HCT116 (cell line): Measurements from ENCODE around the gene ADGRV1. TPM values are rescaled to one million over a fixed set of nuclear protein-coding genes. Genes with fewer than 3 reads are reported as not detected.

Experiments used
- ATAC-seq: fragments of 200-7000 bp; cut with Tn5 transposase; 2 replicates; pipeline ENCODE4 v1.9.1; 2020; ENCODE audit warnings: mild to moderate bottlenecking, moderate library complexity
- BruUV-seq: library from RNA; stranded (reverse); fragments of 400-500 nt; replicated peaks from 2 replicates; lab custom pipeline; 2021; lab: Mats Ljungman, UMichigan
- CTCF ChIA-PET: fragments of 300-600 bp; sonication (Branson Sonifier 250); formaldehyde crosslinking; loops from one replicate; lab custom pipeline; 2021; ENCODE audit warnings: antibody characterized with exemption; lab: Charles Lee
- POLR2A ChIA-PET: fragments of 300-600, 350-600 bp; sonication (Branson Sonifier 250); formaldehyde crosslinking; loops from one replicate; lab custom pipeline; 2021; ENCODE audit warnings: antibody characterized with exemption; lab: Charles Lee
- RAD21 ChIA-PET, 2 experiments: fragments of 300-600 bp; sonication (Branson Sonifier 250); formaldehyde crosslinking; loops; one replicate each; lab custom pipeline; 2023; ENCODE audit warnings: low total read pairs in 2 of 2; ENCODE audit not compliant: uncharacterized antibody in 2 of 2, unreplicated experiment in 2 of 2, low non-redundant PET in 1 of 2; lab: Charles Lee
- DNase-seq: peaks from one replicate; pipeline ENCODE4 v3.0.0-alpha.2; 2010; ENCODE audit warnings: low read depth, low spot score
- H2AFZ ChIP-seq: fragments of 200-600 bp; shearing (Covaris generic), sonication (generic); 2 replicates; pipeline ENCODE4 v1.6.1; 2017; ENCODE audit warnings: low read depth, mixed run types, mixed read lengths, antibody characterized with exemption, low read length; ENCODE audit not compliant: poor library complexity, severe bottlenecking
- H3K27ac ChIP-seq: 2 replicates; pipeline ENCODE4 v1.5.1; 2012; ENCODE audit warnings: low read depth, low read length
- H3K27me3 ChIP-seq: fragments of 200-600 bp; sonication (generic); 2 replicates; pipeline ENCODE4 v1.6.1; 2016; ENCODE audit warnings: mixed run types, low read length, mixed read lengths; ENCODE audit not compliant: insufficient read depth
- H3K36me3 ChIP-seq, 2 experiments: fragments of 200-500 bp in 1 of 2; fragments of 200-600 bp in 1 of 2; sonication (Bioruptor generic) in 1 of 2; sonication (generic) in 1 of 2; 2 replicates each; pipeline versions ENCODE4 v1.5.1 to v1.6.1; 2014 to 2016; ENCODE audit warnings: low read length in 2 of 2, inconsistent platforms in 1 of 2, mixed read lengths in 1 of 2, mixed run types in 1 of 2; ENCODE audit not compliant: insufficient read depth in 2 of 2, control insufficient read depth in 1 of 2
- H3K4me1 ChIP-seq, 2 experiments: fragments of 200-600 bp in 1 of 2; sonication (generic) in 1 of 2; 2 replicates each; pipeline versions ENCODE4 v1.5.1 to v1.6.1; 2012 to 2017; ENCODE audit warnings: low read length in 2 of 2, inconsistent platforms in 1 of 2, mild to moderate bottlenecking in 1 of 2, mixed read lengths in 1 of 2, mixed run types in 1 of 2, moderate library complexity in 1 of 2; ENCODE audit not compliant: insufficient read depth in 2 of 2, control insufficient read depth in 1 of 2
- H3K4me2 ChIP-seq: fragments of 200-600 bp; sonication (generic); 2 replicates; pipeline ENCODE4 v1.6.1; 2017; ENCODE audit warnings: mixed run types, low read length, mixed read lengths
- H3K4me3 ChIP-seq, 2 experiments: fragments of 200-600 bp in 1 of 2; sonication (generic) in 1 of 2; replicated peaks in 1 of 2; 2 replicates each; pipeline ENCODE4 v1.5.1; 2011 to 2016; ENCODE audit warnings: low read length in 2 of 2, control low read depth in 1 of 2, low read depth in 1 of 2, mild to moderate bottlenecking in 1 of 2, mixed read lengths in 1 of 2, mixed run types in 1 of 2
- H3K79me2 ChIP-seq: fragments of 200-600 bp; sonication (generic); 2 replicates; pipeline ENCODE4 v1.6.1; 2017; ENCODE audit warnings: mild to moderate bottlenecking, mixed run types, low read length, moderate library complexity, mixed read lengths; ENCODE audit not compliant: insufficient read depth
- H3K9ac ChIP-seq: fragments of 200-600 bp; sonication (generic); 2 replicates; pipeline ENCODE4 v1.6.1; 2016; ENCODE audit warnings: low read length, mixed read lengths
- H3K9me2 ChIP-seq: fragments of 200-600 bp; sonication (generic), shearing (Covaris generic); 2 replicates; pipeline ENCODE4 v1.6.1; 2017; ENCODE audit warnings: mixed run types, mild to moderate bottlenecking, moderate library complexity; ENCODE audit not compliant: insufficient read depth
- H3K9me3 ChIP-seq, 2 experiments: fragments of 200-500 bp in 1 of 2; fragments of 200-600 bp in 1 of 2; sonication (Bioruptor generic) in 1 of 2; sonication (generic) in 1 of 2; 2 replicates each; pipeline ENCODE4 v1.6.1; 2014 to 2017; ENCODE audit warnings: low read length in 2 of 2, mixed read lengths in 2 of 2, inconsistent platforms in 1 of 2, low read depth in 1 of 2, mild to moderate bottlenecking in 1 of 2, mixed run types in 1 of 2, moderate library complexity in 1 of 2; ENCODE audit not compliant: control insufficient read depth in 1 of 2, insufficient read depth in 1 of 2
- H4K20me1 ChIP-seq: fragments of 200-600 bp; sonication (generic), shearing (Covaris generic); 2 replicates; pipeline ENCODE4 v1.6.1; 2017; ENCODE audit warnings: mixed run types, mild to moderate bottlenecking, moderate library complexity; ENCODE audit not compliant: insufficient read depth
- ATF3 ChIP-seq: IDR thresholded peaks from 2 replicates; pipeline ENCODE4 v1.6.1; 2012
- CEBPB ChIP-seq: IDR thresholded peaks from 2 replicates; pipeline ENCODE4 v1.6.1; 2012; ENCODE audit warnings: low read depth
- EGR1 ChIP-seq: IDR thresholded peaks from 2 replicates; pipeline ENCODE4 v1.6.1; 2012; ENCODE audit warnings: low read depth
- ELF1 ChIP-seq: IDR thresholded peaks from 2 replicates; pipeline ENCODE4 v1.6.1; 2012; ENCODE audit warnings: low read depth, borderline replicate concordance
- EZH2phosphoT487 ChIP-seq: fragments of 200-600 bp; IDR thresholded peaks from 2 replicates; pipeline ENCODE4 v1.6.1; 2018; ENCODE audit warnings: antibody characterized with exemption, borderline replicate concordance
- FOSL1 ChIP-seq: IDR thresholded peaks from 2 replicates; pipeline ENCODE4 v1.6.1; 2012; ENCODE audit warnings: low read depth
- POLR2A ChIP-seq: IDR thresholded peaks from 2 replicates; pipeline ENCODE4 v1.7.0; 2011; ENCODE audit warnings: borderline replicate concordance; ENCODE audit not compliant: insufficient read depth, insufficient read length; ENCODE audit errors: extremely low read depth
- REST ChIP-seq: IDR thresholded peaks from 2 replicates; pipeline ENCODE4 v1.6.1; 2012; ENCODE audit warnings: low read depth
- SP1 ChIP-seq: IDR thresholded peaks from 2 replicates; pipeline ENCODE4 v1.6.1; 2012; ENCODE audit warnings: low read depth
- SRF ChIP-seq: IDR thresholded peaks from 2 replicates; pipeline ENCODE4 v1.6.1; 2012; ENCODE audit warnings: low read depth
- TCF7L2 ChIP-seq: IDR thresholded peaks from 2 replicates; pipeline ENCODE4 v1.7.0; 2011; ENCODE audit warnings: borderline replicate concordance, inconsistent platforms; ENCODE audit not compliant: insufficient read depth, insufficient read length; ENCODE audit errors: extremely low read depth
- YY1 ChIP-seq: IDR thresholded peaks from 2 replicates; pipeline ENCODE4 v1.6.1; 2011; ENCODE audit warnings: low read length, low read depth, moderate library complexity, mild to moderate bottlenecking; ENCODE audit not compliant: insufficient replicate concordance; ENCODE audit errors: extremely low read depth
- ZBTB33 ChIP-seq: IDR thresholded peaks from 2 replicates; pipeline ENCODE4 v1.6.1; 2011; ENCODE audit warnings: mild to moderate bottlenecking, low read length, moderate library complexity; ENCODE audit not compliant: insufficient replicate concordance; ENCODE audit errors: extremely low read depth
- ZFX ChIP-seq: fragments of 450-650 bp; IDR thresholded peaks from 2 replicates; pipeline ENCODE4 v1.6.1; 2017
- intact Hi-C: fragments of 100-400 bp; cut with micrococcal nuclease; formaldehyde crosslinking; loops from 2 replicates; pipeline ENCODE4 v1.10.0; 2022
- total RNA-seq: library from RNA; stranded (reverse); gene quantifications from one replicate; pipeline ENCODE4 v1.2.1, GENCODE V29; 2021; ENCODE audit not compliant: unreplicated experiment

ADGRV1 gene
- total RNA-seq, 1 experiment from 2014 or later = 6.0 TPM

- no peaks in the 10 kb centered on the region for H3K9me2 ChIP-seq
- BruUV-seq = no TSS peak
- DNase-seq (no peak), ATAC-seq (no peak)
- no peaks in the 10 kb centered on the region for H3K79me2 ChIP-seq
- no peaks in the 10 kb centered on the region for H3K9me3 ChIP-seq
- no peaks in the 10 kb centered on the region for H4K20me1 ChIP-seq
- no peak overlapping the region for H3K9ac ChIP-seq
- H3K27ac ChIP-seq = no peak overlapping the region
- intact Hi-C loops = no loop called here
- H2AFZ ChIP-seq = no peak overlapping the region
- H3K4me1 ChIP-seq = no peaks in the 10 kb centered on the region
- TF ChIP-seq TCF7L2 (no peak), FOSL1 (no peak), YY1 (no peak), CEBPB (no peak), EGR1 (no peak)
- RAD21 ChIA-PET = no interaction called here
- no peak overlapping the region for H3K4me2 ChIP-seq
- H3K36me3 ChIP-seq = no peaks in the 10 kb centered on the region
- H3K4me3 ChIP-seq = no peak overlapping the region
- CTCF ChIA-PET = interaction anchor here (1.1 kb wide), 1 partner anchor 21 kb away, joined by 3 read pairs; no protein-coding TSS in a partner anchor
- POLR2A ChIA-PET = no interaction called here
- H3K27me3 ChIP-seq = no peaks in the 10 kb centered on the region
Observed at GRCh38 chr5:90626493-90626892, 67.9 kb downstream of the ADGRV1 start.

GRCh38 chr5:90628492-90628891 lies 69.9 kb downstream of the ADGRV1 start:
- Histone ChIP-seq H3K9me3 (no peaks in the 10 kb centered on the region), H3K9me2 (no peaks in the 10 kb centered on the region), H4K20me1 (no peaks in the 10 kb centered on the region), H3K27me3 (no peaks in the 10 kb centered on the region), H3K9ac (no peak overlapping the region), H3K4me2 (no peak overlapping the region), H3K36me3 (no peaks in the 10 kb centered on the region), H3K4me3 (no peak overlapping the region), H3K4me1 (no peaks in the 10 kb centered on the region), H2AFZ (no peak overlapping the region), H3K79me2 (no peaks in the 10 kb centered on the region), H3K27ac (no peak overlapping the region)
- DNase-seq = no peak
- ChIA-PET CTCF (no interaction called here), RAD21 (no interaction called here), POLR2A (no interaction called here)
- BruUV-seq = no TSS peak
- no peak for ATAC-seq
- intact Hi-C loops = no loop called here
- no peak for TF ChIP-seq ZBTB33
- TF ChIP-seq ATF3 = no peak
- TF ChIP-seq POLR2A = no peak
- no peak for TF ChIP-seq TCF7L2
- no peak for TF ChIP-seq SP1
- no peak for TF ChIP-seq ELF1
- TF ChIP-seq REST = no peak
- no peak for TF ChIP-seq EZH2phosphoT487
- no peak for TF ChIP-seq ZFX
- no peak for TF ChIP-seq YY1
- no peak for TF ChIP-seq CEBPB
- TF ChIP-seq SRF = no peak
